NCI-H524 (cell line): Measurements from ENCODE around the gene FGF11.

Experiments used
- DNase-seq, 2 experiments: peaks; one replicate each; lab custom pipeline; 2025; lab: John Stamatoyannopoulos, UW

FGF11 gene

DNA sequence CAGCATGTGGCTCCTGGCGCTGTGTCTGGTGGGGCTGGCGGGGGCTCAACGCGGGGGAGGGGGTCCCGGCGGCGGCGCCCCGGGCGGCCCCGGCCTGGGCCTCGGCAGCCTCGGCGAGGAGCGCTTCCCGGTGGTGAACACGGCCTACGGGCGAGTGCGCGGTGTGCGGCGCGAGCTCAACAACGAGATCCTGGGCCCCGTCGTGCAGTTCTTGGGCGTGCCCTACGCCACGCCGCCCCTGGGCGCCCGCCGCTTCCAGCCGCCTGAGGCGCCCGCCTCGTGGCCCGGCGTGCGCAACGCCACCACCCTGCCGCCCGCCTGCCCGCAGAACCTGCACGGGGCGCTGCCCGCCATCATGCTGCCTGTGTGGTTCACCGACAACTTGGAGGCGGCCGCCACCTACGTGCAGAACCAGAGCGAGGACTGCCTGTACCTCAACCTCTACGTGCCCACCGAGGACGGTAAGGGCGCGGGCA is 31.0 kb upstream of the FGF11 start:
- DNase-seq: no peak

DNA sequence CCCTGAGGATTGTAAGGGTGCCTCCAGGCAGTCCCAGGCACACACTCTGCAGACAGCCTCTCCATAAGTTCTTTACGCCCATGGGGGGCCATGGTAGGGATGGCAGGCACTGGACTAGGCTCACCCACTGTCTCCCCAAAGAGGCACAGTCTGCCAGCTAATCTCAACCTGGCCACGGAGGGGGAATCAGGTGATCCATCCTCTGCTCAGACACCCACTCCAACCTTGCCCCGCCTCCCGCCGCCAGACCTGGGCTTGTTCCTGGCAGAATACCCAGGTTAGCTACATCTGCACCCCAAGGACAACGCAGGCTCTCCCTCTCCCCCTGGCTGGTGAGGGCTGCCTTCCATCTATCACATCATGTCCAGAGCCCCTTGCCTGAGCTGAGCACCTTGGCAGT is 30.4 kb upstream of the FGF11 start:
- no peak for DNase-seq

DNA sequence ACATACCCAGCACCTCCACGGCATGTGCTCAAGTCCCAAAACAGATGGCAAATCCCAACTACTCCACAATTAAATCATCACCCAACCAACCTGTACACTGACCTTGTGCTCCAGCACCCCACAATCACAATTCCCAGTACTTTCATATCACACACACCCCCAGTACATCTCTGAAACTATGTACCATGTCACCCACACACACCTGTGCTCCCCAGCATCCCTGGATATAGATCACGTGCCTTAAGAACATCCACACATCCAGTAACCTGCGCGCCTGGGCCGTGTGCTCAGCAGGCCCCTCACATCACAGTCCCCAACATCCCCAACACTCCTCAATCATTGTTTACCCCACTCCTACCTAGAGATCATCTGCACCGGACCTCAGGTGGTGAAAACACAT is 29.6 kb upstream of the FGF11 start:
- DNase-seq: no peak

GRCh38 chr17:7410634-7411426 is 28.5 kb upstream of the FGF11 start:
- DNase-seq: no peak

DNA sequence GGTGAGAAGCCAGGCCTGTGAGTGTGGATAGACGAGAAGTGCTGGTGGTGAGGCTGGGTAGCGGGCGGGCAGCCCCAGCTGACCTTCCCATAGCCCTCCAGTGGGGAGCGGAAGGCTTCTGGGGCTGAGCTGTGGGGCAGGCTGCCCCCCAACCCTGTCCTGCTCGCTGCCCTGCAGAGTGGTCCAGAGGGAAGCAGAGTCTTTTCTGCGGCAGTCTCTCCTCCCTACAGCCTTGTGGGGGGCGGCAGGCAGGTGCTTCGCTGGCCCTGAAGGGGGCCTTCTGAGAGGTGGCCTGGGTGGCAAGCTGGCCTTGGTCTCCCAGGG is 27.9 kb upstream of the FGF11 start:
- DNase-seq: no peak

DNA sequence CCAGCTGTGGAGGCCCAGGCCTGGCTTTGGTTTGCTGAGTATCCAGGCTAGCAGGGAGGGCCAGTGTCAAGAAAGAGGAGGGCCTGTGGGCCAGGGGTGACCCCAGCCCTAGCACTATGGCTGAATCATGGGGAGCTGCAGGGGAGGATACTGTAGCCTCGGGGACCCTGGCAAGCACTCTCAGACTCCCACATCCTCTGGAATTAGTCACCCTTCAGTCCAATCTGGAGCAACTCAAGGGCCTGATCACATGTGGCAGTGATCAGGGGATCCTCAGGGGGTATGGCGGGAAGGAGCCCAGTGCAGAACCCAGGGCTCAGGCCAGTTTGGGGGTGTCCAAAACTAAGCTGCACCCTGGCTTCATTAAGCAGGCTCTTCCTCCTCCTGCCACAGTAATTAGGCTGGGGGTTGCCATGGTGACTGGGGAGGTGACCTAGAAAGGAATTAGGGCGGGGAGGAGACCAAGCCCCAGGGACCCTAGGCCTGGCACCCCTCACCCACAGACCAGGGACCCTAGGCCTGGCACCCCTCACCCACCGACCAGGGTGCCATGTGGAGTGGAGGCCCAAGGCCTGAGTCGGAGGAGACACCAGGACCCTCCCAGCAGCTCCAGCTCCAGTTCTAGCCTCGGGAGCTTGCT is 25.8 kb upstream of the FGF11 start:
- no peak for DNase-seq

- no peak for DNase-seq
Observed at GRCh38 chr17:7414837-7415236, 24.5 kb upstream of the FGF11 start.

- DNase-seq: no peak
Observed at GRCh38 chr17:7415784-7416183, 23.5 kb upstream of the FGF11 start.

DNA sequence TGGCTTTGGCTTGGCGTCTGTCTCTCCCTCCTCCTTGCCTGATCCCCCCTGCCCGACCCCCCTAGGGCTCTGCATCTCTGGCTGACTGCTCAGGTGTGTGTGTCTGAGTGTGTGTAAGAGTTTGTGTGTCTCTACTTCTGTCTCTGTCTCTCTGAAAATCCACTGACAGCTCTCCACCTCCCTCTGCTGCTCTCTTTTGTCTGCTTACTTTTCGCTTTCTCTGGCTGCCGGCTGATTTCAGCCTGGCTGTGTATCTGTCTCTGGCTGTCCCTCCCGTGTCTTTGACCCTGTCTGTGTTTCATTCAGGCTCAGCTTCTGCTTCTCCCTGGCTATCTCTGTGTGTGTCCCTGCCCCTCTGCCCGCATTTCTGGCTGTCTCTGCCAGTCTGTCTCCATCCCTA is 23.0 kb upstream of the FGF11 start:
- DNase-seq: no peak

DNA sequence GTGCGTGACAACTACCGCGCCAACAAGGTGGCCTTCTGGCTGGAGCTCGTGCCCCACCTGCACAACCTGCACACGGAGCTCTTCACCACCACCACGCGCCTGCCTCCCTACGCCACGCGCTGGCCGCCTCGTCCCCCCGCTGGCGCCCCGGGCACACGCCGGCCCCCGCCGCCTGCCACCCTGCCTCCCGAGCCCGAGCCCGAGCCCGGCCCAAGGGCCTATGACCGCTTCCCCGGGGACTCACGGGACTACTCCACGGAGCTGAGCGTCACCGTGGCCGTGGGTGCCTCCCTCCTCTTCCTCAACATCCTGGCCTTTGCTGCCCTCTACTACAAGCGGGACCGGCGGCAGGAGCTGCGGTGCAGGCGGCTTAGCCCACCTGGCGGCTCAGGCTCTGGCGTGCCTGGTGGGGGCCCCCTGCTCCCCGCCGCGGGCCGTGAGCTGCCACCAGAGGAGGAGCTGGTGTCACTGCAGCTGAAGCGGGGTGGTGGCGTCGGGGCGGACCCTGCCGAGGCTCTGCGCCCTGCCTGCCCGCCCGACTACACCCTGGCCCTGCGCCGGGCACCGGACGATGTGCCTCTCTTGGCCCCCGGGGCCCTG is 22.2 kb upstream of the FGF11 start:
- DNase-seq: no peak

GRCh38 chr17:7418472-7419152 is 20.7 kb upstream of the FGF11 start:
- DNase-seq: no peak

GRCh38 chr17:7419819-7420610 is 19.3 kb upstream of the FGF11 start, which contains the start of gene SPEM1:
TSS of gene SPEM1 (plus strand) at chr17:7420324. CDS start at chr17:7420385, 61 bp downstream.
- DNase-seq: no peak

DNA sequence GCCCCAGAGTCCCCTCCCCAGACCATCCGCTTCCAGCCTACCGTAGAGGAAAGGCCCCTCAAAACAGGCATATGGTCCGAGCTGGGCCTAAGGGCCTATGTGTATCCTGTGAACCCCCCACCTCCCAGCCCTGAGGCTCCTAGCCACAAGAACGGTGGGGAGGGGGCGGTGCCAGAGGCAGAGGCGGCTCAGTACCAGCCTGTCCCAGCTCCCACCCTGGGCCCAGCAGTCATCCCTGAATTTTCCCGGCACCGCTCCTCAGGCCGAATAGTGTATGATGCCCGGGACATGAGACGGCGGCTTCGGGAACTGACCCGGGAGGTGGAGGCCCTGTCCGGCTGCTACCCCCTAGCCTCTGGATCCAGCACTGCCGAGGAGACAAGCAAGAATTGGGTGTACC is 18.1 kb upstream of the FGF11 start:
- no peak for DNase-seq

GRCh38 chr17:7423679-7424078 is 15.6 kb upstream of the FGF11 start:
- no peak for DNase-seq

GRCh38 chr17:7425316-7425715 is 14.0 kb upstream of the FGF11 start, which contains the start of gene SPEM2:
TSS of gene SPEM2 (plus strand) at chr17:7425616. CDS start at chr17:7425689, 73 bp downstream.
- DNase-seq: no peak

DNA sequence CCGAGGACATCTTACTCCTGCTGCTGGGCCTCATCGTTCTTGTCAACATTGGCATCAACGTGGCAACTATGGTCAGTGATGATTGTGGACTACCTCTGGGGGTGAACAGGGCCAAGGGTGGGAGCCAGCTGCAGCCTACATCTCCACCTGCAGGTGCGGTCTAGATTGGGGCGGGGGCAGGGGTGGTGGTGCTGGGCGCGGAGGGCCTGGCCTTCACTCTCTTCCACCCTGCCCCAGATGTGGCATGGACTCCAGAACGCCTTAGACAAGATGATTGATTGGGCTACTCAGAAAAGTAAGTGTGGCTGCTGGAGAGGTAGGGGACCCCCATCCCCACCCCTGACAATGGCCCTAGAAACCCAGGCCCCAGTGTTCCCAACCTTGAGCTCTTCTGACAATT is 13.6 kb upstream of the FGF11 start:
- no peak for DNase-seq

- DNase-seq: no peak
Observed at GRCh38 chr17:7426203-7426863, 13.0 kb upstream of the FGF11 start.

DNA sequence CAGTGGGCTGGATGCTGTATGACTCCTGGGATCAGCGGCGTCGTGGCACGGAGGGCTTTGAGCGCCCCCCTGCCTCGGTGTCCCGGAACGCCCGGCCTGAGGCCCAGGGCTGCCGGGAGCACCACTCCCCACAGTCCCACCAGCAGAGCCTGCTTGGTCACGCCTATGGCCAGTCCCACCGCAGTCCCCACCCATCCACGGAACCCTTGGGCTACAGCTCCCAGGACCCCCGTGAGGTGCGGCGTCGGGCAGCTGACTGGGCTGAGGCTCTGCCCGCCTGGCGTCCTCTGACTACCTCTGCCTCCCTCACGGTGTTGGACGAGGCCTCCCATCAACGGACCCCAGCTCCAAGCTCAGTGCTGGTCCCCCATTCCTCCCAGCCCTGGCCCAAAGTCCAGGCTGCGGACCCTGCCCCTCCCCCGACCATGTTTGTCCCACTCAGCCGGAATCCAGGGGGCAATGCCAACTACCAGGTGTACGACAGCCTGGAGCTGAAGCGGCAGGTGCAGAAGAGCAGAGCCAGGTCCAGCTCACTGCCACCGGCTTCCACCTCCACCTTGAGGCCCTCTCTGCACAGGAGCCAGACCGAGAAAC is 12.3 kb upstream of the FGF11 start:
- no peak for DNase-seq

- no peak for DNase-seq
Observed at GRCh38 chr17:7427549-7427948, 11.8 kb upstream of the FGF11 start.

DNA sequence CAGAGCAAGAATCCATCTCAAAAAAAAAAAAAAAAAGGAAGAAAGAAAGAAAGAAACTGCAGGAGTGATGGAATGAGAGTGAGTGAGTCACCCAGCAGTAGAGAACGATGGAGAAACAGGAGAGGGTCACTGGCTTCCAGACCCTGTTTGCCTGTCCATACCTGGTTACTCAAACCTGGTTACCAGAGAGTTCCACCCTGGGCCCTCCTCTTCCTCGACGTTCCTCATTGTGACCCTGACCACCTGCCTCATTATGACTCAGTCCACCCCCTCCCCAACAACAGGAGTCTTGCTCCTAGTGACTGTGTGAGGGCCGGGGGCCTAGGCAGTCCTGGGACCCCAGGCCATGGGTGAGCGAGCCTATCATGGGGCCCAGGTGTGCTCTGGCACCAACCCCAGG is 10.8 kb upstream of the FGF11 start, which contains the start of gene SPEM3:
Gene SPEM3, plus strand, starts transcription at position 301 of the 400 bp plus-strand sequence. Its CDS starts 46 bp downstream, at position 347.
- no peak for DNase-seq

DNA sequence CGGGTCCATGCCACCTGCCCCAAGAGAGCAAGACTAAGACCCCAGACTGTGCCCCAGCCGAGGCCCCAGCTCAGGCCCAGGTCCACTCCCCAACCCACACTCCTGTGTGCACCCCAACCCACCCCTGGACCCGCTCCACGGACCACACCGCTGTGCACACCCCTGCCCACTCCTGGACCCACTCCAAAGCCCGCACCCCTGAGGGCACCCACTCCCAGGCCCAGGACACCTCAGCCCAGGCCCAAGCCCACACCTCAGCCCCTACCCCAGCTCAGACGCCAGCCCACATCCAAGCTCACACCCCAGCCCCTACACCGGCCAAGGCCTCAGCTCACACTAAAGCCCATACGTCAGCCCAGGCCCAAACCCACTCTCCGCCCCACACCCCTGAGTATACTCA is 9.6 kb upstream of the FGF11 start:
- no peak for DNase-seq
